GM12873 (cell line): ENCODE measurements around the gene ZDHHC20.

Experiments
- CTCF ChIP-seq: IDR thresholded peaks from 2 replicates; pipeline ENCODE4 v1.5.1; 2012; ENCODE audit warnings: low read depth, mild to moderate bottlenecking, moderate library complexity, low read length, control low read depth; ENCODE audit not compliant: insufficient read depth; ENCODE audit errors: missing control alignments

Gene ZDHHC20

GRCh38 chr13:21435687-21436151 is 23.4 kb downstream of the ZDHHC20 start:
- TF ChIP-seq CTCF, result no peak

GRCh38 chr13:21435231-21435630 is 23.9 kb downstream of the ZDHHC20 start:
- no peak for TF ChIP-seq CTCF

GRCh38 chr13:21434588-21434987 is 24.5 kb downstream of the ZDHHC20 start:
- no peak for TF ChIP-seq CTCF

GRCh38 chr13:21429211-21429610 is 29.9 kb downstream of the ZDHHC20 start:
- no peak for TF ChIP-seq CTCF

- no peak for TF ChIP-seq CTCF
Observed at GRCh38 chr13:21427741-21428140, 31.4 kb downstream of the ZDHHC20 start.

GRCh38 chr13:21426238-21426637 is 32.9 kb downstream of the ZDHHC20 start:
- TF ChIP-seq CTCF, result no peak

GRCh38 chr13:21420706-21421105 is 38.4 kb downstream of the ZDHHC20 start:
- TF ChIP-seq CTCF, result no peak

GRCh38 chr13:21413013-21413412 is 46.1 kb downstream of the ZDHHC20 start:
- TF ChIP-seq CTCF, result no peak
